ENCODE measurements around the gene ELAVL2.

DNA sequence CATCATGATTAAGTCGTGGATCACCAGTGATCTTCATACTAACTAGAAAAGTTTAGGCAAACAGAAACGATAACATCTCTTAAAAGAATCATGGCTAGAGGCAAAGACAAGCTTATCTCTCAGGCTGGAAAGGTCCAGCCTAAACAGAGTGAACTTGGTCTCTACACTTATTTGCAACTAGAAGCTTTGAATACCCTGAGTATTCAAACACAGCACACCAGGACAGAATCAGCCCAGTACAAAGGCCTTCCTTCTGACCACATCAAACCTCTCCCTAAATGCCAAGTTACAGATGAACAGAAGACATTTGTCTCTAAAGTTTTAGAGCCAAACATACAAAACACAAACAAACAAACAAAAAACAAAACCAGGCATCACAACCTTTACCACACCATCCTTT lies 57.2 kb downstream of the ELAVL2 start:
- TF ChIP-seq, protein P1, sequence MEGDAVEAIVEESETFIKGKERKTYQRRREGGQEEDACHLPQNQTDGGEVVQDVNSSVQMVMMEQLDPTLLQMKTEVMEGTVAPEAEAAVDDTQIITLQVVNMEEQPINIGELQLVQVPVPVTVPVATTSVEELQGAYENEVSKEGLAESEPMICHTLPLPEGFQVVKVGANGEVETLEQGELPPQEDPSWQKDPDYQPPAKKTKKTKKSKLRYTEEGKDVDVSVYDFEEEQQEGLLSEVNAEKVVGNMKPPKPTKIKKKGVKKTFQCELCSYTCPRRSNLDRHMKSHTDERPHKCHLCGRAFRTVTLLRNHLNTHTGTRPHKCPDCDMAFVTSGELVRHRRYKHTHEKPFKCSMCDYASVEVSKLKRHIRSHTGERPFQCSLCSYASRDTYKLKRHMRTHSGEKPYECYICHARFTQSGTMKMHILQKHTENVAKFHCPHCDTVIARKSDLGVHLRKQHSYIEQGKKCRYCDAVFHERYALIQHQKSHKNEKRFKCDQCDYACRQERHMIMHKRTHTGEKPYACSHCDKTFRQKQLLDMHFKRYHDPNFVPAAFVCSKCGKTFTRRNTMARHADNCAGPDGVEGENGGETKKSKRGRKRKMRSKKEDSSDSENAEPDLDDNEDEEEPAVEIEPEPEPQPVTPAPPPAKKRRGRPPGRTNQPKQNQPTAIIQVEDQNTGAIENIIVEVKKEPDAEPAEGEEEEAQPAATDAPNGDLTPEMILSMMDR (conservative IDR thresholded peaks at IDR 0.05; ENCODE audit: low read depth, low read length), result no peak
- no peak for TF ChIP-seq CEBPB (IDR thresholded peaks at IDR 0.05; ENCODE audit: low read depth, low read length)
- TF ChIP-seq SMC3 (IDR thresholded peaks at IDR 0.05; ENCODE audit: low read depth, low read length), result no peak
- no peak for TF ChIP-seq POLR2A (IDR thresholded peaks at IDR 0.05; ENCODE audit: low read depth, low read length)
- TF ChIP-seq RCOR1 (IDR thresholded peaks at IDR 0.05; ENCODE audit: insufficient replicate concordance, low read length), result no peak
